Fibroblast of the aortic adventitia (primary cell): Measurements from ENCODE around the gene FLRT1. TPM values are rescaled to one million over a fixed set of nuclear protein-coding genes. Genes with fewer than 3 reads are reported as not detected.

ENCODE experiments used
- DNase-seq: peaks from one replicate; pipeline ENCODE4 v3.0.0-alpha.2; 2010; ENCODE audit warnings: low read depth
- H3K4me3 ChIP-seq: 2 replicates; pipeline ENCODE4 v1.5.1; 2011; ENCODE audit warnings: low read depth, mild to moderate bottlenecking, control low read depth, low read length, moderate library complexity
- CTCF ChIP-seq: IDR thresholded peaks from 2 replicates; pipeline ENCODE4 v1.5.1; 2011; ENCODE audit warnings: mild to moderate bottlenecking, low read length, control low read depth, inconsistent platforms; ENCODE audit not compliant: insufficient read depth
- total RNA-seq: library from RNA; depleted of rRNA; stranded (reverse); fragments of >200 nt; gene quantifications from 2 replicates; pipeline ENCODE4 v1.2.3, GENCODE V29; 2012; ENCODE audit warnings: low replicate concordance

Gene FLRT1
- total RNA-seq, 1 donor = 0.18 TPM

- no peak overlapping the region for H3K4me3 ChIP-seq
- no peak for DNase-seq
- TF ChIP-seq CTCF = no peak
Measured at GRCh38 chr11:64071849-64072248, 36.1 kb downstream of the FLRT1 start.

GRCh38 chr11:64072403-64072802 is 36.7 kb downstream of the FLRT1 start:
- no peak for DNase-seq
- TF ChIP-seq CTCF = no peak
- no peak overlapping the region for H3K4me3 ChIP-seq

GRCh38 chr11:64072871-64073270 is 37.1 kb downstream of the FLRT1 start:
- no peak overlapping the region for H3K4me3 ChIP-seq
- no peak for TF ChIP-seq CTCF
- DNase-seq = no peak

GRCh38 chr11:64073542-64073941 is 37.8 kb downstream of the FLRT1 start:
- TF ChIP-seq CTCF = no peak
- DNase-seq = no peak
- H3K4me3 ChIP-seq = no peak overlapping the region

GRCh38 chr11:64074239-64074638 is 38.5 kb downstream of the FLRT1 start:
- peak; percentile 7 for DNase-seq
- no peak overlapping the region for H3K4me3 ChIP-seq
- TF ChIP-seq CTCF = no peak

- H3K4me3 ChIP-seq = no peak overlapping the region
- DNase-seq = no peak
- no peak for TF ChIP-seq CTCF
Measured at GRCh38 chr11:64076758-64077157, 41.0 kb downstream of the FLRT1 start.

GRCh38 chr11:64077607-64078006 is 41.9 kb downstream of the FLRT1 start:
- no peak for DNase-seq
- H3K4me3 ChIP-seq = no peak overlapping the region
- TF ChIP-seq CTCF = no peak
